Measurements from ENCODE around the gene TPPP3. TPM values are rescaled to one million over a fixed set of nuclear protein-coding genes. Genes with fewer than 3 reads are reported as not detected.

TPPP3 gene
- total RNA-seq, 4 donors from 2014 or later = 13.4 to 26.6 (median 16.2) TPM

GRCh38 chr16:67426022-67426421 is 32.7 kb upstream of the TPPP3 start:
- H3K27me3 ChIP-seq = no peaks in the 10 kb centered on the region
- no peaks in the 10 kb centered on the region for H3K36me3 ChIP-seq
- no peak for DNase-seq
- H3K4me3 ChIP-seq = no peak overlapping the region
- H3K27ac ChIP-seq = peak overlapping the region in 1 of 2 donors; percentile 29
- H3K9me3 ChIP-seq = no peaks in the 10 kb centered on the region
- TF ChIP-seq CTCF (IDR thresholded peaks at IDR 0.05) = no peak
- TF ChIP-seq POLR2A (IDR thresholded peaks at IDR 0.05) = no peak
- intact Hi-C loops (cut with DNase I; ENCODE audit: low total_unique reads) = loop anchor here (5.0 kb wide), 1 partner anchor 36 kb away; no protein-coding TSS in a partner anchor
- H3K4me1 ChIP-seq = peaks cover 0 to 13% of the 10 kb centered on the region in 2 donors

GRCh38 chr16:67425580-67425979 is 32.3 kb upstream of the TPPP3 start:
- Histone ChIP-seq H3K27me3 (no peaks in the 10 kb centered on the region), H3K9me3 (no peaks in the 10 kb centered on the region), H3K4me1 (peaks cover 0 to 13% of the 10 kb centered on the region in 2 donors), H3K36me3 (no peaks in the 10 kb centered on the region), H3K4me3 (no peak overlapping the region), H3K27ac (peak overlapping the region in 1 of 2 donors; percentile 29)
- TF ChIP-seq POLR2A (IDR thresholded peaks at IDR 0.05) (no peak), CTCF (IDR thresholded peaks at IDR 0.05) (no peak)
- intact Hi-C loops (cut with DNase I; ENCODE audit: low total_unique reads) = loop anchor here (5.0 kb wide), 1 partner anchor 37 kb away; no protein-coding TSS in a partner anchor
- DNase-seq = no peak

GRCh38 chr16:67425061-67425460 is 31.8 kb upstream of the TPPP3 start:
- DNase-seq = no peak
- no peak overlapping the region for H3K4me3 ChIP-seq
- TF ChIP-seq POLR2A (IDR thresholded peaks at IDR 0.05) (no peak), CTCF (IDR thresholded peaks at IDR 0.05) (no peak)
- no peaks in the 10 kb centered on the region for H3K36me3 ChIP-seq
- intact Hi-C loops (cut with DNase I; ENCODE audit: low total_unique reads) = loop anchor here (5.0 kb wide), 1 partner anchor 37 kb away; no protein-coding TSS in a partner anchor
- no peaks in the 10 kb centered on the region for H3K27me3 ChIP-seq
- peaks cover 0 to 9% of the 10 kb centered on the region in 2 donors for H3K4me1 ChIP-seq
- no peaks in the 10 kb centered on the region for H3K9me3 ChIP-seq
- no peak overlapping the region for H3K27ac ChIP-seq

- Histone ChIP-seq H3K4me3 (no peak overlapping the region), H3K9me3 (no peaks in the 10 kb centered on the region), H3K4me1 (peaks cover 0 to 8% of the 10 kb centered on the region in 2 donors), H3K27ac (no peak overlapping the region), H3K36me3 (no peaks in the 10 kb centered on the region), H3K27me3 (no peaks in the 10 kb centered on the region)
- no peak for TF ChIP-seq POLR2A (IDR thresholded peaks at IDR 0.05)
- no peak for TF ChIP-seq CTCF (IDR thresholded peaks at IDR 0.05)
- intact Hi-C loops (cut with DNase I; ENCODE audit: low total_unique reads) = no loop called here
- DNase-seq = no peak
These were observed 30.9 kb upstream of the TPPP3 start for GRCh38 chr16:67424261-67424615.

DNA sequence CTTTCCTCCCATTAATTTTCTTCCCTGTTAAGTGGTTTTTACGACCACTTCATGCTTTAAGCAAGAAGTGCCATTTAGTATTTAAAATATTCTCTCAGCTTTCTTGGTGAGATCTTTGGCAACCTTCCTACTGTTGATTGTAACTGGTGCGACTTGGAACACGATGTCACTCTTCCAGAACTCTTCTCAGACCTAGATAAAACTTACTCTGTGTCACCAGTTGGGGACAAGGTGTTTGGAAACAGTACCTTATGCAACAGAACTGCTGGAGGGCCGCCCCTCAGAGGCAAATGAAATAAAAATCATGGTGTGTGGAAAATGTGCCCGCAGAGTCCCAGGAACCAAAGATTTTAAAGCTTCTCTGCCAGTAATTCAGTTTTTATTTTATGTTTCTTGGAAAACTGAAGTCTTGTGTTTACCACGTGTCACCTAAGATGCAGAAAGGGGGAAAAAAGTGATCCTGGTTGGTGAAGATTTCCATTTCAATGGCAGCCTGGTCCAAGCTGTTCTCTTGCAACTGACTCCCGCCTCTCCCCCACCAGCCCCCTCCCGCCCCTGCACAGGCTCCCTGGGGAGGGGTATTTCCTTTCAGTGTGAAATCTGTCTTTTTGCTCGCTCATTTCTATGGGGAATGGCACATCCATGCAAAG is 30.4 kb upstream of the TPPP3 start:
- H3K27ac ChIP-seq = no peak overlapping the region
- H3K4me3 ChIP-seq = no peak overlapping the region
- intact Hi-C loops (cut with DNase I; ENCODE audit: low total_unique reads) = no loop called here

More for the DNA sequence above, 30.4 kb upstream of the TPPP3 start:
- DNase-seq = no peak
- H3K36me3 ChIP-seq = no peaks in the 10 kb centered on the region
- TF ChIP-seq POLR2A (IDR thresholded peaks at IDR 0.05) (no peak), CTCF (IDR thresholded peaks at IDR 0.05) (no peak)
- no peaks in the 10 kb centered on the region for H3K9me3 ChIP-seq
- H3K27me3 ChIP-seq = no peaks in the 10 kb centered on the region
- peaks cover 0 to 8% of the 10 kb centered on the region in 2 donors for H3K4me1 ChIP-seq
